HG03196 (cell line): ENCODE data around the gene MACROD2.

Source experiments
- ATAC-seq: cut with Tn5 transposase; IDR thresholded peaks from one replicate; pipeline ENCODE4 v1.9.1; 2021; ENCODE audit not compliant: unreplicated experiment

MACROD2 gene

DNA sequence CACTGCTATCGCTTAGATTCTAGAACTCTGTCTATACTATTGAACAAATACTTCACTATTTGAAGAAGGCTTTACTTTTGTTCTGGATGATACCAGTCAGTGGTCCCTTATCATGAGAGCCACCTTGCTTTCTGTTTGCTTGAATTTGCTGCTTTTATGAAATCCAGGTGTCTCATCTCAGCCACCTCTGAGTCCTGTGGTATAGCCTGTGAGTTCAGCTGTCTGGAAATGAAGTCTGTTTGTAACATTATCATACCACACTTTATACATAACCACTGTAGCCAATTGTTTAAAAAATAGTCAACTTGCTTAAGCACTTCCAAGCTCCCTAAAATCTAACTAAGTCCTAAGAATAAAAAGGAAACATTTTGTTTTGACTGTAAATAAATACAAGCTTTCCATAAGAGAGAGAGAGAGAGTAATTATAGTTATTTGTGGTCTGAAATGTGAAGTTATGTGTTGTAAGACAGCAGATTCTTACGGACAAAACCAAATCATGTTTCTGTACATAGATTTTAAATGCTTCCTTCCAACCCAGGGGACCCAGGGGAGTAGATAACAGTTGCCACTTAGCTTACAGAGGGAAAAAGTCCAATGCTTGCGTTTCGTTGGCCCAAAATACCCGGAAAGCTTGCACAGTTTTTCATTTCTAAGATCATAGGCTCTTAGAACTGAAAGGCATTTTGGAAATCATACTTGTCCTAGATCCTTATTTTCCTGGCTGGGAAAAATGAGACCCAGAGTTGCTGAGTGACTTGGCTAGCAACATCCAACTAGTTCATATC, 1449.9 kb downstream of the MACROD2 start:
- no peak for ATAC-seq

DNA sequence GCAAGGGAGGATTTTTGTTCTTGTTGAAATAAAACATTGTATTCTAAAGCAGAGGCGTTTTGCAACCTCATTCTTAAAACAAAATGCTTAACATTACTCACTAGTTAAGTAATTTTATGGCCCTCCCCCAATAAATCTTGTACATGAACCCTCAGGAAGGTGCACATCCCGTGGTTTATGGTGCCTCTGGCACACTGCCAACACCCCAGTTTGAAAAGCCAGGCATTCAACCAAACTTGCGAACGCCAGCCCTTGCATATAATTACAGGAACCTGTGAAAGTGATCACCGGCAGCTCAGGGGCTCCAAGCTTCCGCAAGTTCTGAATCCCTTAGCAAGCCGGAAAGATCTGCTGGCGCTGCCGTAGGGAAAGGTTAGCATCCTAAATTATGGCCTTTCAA, 1451.1 kb downstream of the MACROD2 start:
- no peak for ATAC-seq

DNA sequence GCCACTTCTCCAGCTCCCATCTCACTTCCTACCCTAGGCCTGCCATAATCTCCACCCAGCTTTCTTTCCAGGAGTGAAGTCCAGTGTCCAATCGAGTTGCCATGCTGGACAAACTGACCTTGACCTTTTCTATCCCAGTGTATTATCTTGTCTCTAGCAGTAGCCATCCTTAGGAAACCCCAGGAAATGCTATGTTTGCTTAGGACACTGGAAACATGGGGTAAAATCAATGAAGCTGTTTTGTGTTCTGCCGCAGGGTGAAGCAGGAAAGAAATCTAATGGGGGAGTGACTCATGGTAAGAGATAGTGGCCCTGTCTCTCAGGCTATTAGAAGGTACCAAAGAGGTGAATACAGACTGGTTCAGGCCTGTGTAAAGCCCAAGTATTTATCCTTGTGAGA, 1452.2 kb downstream of the MACROD2 start:
- no peak for ATAC-seq

DNA sequence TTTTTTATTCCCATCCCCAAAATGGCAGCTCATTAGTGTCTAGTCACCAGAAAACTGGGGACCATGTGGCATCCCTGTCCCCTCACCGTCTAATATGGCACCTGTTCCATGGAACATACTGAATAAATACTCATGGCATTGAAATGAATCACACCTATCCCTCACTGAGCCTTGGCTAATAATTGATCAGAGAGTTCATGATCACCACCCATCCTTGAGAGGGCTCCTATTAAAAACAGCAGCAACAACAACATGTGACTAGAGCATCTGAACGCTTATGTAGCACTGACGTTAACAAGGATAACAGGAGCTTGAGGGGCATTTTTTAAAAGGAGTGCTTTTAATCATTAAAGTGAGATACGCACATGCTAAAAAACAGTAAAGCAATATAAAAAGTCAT, 1453.7 kb downstream of the MACROD2 start:
- ATAC-seq, result no peak

DNA sequence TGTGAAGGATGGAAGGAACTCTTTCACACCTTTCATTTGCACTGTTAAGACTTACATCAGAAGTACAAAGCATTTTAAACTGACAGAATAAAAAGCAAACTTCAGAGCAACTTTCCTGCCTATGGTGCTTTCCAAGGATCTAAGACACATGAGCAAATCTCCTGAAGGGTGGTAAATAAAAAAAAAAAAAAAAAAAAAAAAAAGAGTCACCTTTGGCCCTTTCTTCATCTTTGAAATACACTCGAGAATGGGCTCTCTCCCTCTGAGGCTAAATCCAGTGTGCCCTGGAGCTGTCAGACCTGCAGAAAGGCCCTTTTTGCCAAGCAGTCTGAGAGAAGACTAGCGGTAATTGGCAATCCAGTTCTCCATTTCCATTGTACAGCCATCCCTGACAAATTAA, 1455.9 kb downstream of the MACROD2 start:
- no peak for ATAC-seq

DNA sequence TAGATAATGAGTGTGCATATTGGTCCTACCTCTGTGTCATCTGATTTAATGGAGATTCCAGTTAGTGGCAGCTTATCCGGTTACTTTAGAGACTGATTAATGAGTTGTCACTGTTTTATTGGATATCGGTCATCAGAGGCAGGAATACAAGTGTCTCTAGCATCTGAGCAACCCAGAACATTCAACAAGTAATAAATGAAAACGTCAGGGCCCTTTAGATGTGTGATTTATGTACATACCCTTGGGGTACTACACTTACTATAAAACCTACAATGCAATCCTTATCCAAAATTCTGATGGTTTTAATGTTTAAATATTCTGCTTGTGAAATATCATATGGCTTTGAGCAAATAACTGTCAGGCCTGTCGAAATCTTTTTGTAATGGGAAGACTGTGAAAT, 1460.0 kb downstream of the MACROD2 start:
- no peak for ATAC-seq

DNA sequence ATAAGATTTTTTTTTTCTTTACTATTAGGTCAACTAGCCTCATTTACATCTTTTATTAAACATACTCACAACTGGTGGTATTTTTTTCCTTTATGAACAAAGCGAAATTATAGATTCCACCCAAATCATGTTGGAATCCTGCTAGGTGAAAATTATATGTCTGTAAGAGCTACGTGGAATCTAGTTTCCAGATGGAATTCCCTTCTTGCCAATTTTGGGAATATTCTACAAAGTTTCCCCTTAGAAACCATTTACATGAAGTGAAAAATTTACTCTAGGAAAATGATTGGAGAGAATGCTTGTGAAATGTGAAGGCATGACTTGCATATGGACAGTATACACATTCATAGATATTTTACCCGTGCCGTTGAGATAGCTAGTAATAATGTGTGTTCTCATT, 1466.6 kb downstream of the MACROD2 start:
- no peak for ATAC-seq

DNA sequence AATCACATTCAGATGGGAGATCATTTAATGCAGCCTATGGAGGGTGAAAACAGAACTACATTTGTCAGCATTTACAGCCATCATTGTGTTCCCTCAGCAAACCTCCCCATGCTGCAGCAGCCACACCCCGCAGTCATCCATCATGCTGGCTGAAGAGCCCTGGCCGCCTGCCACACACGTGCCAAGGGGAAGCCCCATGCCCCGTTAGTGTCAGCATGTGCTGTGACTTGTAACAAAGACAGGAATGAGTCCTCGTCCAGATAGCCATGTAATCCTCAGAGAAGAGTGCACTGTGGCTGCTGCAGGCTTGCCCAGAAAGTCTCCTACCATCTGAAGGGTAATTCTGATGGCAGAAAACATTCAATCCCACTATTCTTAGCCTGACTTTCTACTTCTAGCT, 1480.2 kb downstream of the MACROD2 start:
- no peak for ATAC-seq

DNA sequence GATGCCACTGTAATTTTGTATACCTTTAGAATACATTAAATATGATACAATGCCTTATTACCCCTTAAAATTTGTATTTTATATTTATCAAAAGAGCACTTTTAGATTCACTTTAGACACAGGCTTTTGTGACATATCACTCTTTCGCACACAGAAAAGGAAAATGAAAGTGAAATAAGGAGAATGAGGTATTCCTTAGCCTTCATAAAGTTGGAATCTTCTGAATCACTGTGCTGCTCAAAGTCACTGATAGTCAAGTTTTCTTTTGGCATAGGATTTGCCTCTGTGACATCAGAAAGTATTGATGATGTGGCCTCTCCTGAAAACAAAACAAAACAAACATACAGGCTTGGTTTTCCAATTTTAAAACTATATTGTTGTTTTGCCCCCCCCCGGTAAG, 1480.9 kb downstream of the MACROD2 start:
- ATAC-seq, result no peak

DNA sequence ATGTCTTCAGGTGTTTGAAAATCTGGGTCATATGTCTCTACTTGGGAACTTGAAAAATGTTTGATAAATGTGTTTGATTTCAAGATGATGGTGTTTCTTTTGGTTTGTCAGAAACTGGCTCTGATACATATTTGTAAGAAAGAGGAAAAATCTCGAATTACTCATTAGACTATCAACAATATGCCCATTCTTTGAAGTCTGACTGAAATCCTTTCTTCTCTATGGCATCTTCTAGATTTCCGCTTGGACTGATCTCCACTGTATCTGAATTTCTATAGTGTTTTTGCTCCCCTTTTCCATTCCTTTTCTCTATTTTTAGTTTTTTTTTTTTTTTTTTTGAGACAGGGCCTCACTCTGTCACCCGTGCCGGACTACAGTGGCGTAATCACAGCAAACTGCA, 1481.5 kb downstream of the MACROD2 start:
- no peak for ATAC-seq

DNA sequence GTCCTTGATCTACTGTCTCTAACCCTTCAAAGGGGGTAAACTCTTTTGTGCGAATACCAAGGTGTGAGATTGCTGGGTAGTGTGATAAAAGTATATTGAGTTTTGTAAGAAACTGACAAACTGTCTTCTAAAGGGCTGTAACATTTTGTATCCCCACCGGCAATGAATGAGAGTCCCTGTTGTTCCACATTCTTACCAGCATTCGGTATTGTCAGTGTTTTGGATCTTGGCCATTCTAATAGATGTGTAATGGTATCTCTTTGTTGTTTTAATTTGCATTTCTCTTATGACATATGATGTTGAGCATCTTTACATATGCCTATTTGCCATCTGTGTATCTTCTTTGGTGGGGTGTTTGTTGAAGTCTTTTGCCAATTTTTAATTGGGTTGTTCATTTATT, 1487.2 kb downstream of the MACROD2 start:
- no peak for ATAC-seq

DNA sequence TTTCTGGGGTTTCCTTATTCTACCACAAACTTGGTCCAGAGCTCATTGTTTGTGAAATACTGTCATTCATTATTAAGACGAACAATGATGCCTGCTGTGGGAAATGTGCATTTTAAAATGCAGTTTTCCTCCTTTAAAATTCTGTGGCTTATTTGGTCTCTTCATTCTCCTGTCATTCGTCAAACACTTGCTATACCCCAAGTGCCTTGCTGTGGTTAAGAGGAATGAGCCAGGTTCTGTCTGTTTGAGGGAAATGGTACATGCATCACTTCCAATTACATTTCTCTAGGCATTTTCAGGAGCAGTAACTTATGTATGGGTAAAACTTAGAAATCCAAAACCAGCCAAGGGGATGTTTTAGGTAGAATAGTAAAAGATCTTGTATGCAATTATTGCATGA, 1490.2 kb downstream of the MACROD2 start:
- no peak for ATAC-seq

DNA sequence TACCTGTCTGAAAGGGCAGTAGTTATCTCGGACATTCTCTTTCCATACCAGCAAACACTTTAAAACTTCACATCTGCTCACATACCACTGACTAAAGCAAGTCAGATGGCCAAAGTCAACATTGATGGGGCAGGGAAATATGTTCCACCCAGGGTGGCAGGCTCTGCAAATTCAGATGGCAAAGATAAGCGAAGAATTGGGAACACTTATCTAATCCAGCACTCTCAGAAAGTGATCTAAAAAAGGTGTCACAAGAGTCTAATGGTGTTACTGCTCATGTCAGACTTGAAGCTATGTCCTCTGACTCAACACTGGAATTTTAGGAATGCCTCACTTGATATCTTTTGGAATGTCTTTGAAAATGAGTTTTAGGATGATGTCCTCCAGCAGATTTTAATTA, 1491.7 kb downstream of the MACROD2 start:
- no peak for ATAC-seq

DNA sequence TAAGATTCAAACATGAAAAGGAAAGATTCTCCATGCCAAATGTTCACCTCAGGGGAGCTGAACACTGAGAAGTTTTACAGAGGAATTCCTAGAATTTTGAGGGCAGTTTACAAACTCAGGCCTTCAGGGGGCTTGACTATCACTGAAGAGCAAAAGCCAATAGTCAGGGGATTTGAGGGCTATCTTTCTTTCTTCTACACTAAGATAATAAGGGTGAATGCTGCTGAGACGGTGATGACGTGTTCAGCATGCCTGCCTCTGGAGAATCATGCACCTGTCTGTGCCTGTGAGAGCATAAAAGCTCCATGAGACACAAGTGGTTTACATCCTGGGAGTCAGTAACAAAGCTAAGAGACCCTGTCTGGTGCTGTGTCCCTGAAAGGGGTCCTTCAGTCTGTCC, 1492.4 kb downstream of the MACROD2 start:
- no peak for ATAC-seq

DNA sequence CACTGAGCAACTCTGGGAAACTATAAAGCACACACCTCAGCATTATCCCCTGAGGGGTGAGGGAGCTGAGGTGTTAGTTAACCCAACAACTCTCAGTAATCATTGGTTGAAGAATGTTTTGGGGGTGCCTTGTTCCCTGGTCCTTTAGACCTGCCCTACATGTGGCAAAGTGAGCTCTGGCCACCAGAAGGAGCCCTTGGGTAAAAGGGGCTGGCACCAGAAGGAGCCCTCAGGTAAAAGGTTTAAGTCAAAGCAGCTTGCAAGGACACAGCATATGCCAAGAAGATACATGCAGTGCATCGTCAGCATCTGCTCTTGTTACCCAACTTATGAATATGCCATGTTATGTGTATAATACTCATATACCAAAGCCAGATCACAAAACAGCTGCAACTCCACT, 1496.3 kb downstream of the MACROD2 start:
- no peak for ATAC-seq

DNA sequence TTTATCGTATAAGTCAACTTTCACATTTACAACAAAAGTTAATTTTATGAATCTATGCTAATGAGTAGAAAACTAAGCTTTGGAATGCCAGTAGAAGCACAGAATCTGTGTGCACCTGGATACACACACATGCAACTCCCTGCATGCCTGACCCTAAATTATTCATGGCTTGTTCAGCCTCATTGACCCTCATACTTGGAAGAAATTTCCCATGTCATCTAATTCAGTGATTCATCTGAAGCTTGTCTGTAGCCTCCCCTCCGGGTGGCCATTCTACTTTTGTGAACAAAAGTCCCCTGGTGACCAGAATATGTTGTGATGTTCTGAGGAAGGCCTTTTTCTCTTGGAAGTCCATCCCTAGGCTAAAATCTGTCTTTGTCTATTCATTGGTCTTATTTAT, 1499.5 kb downstream of the MACROD2 start:
- ATAC-seq, result no peak

DNA sequence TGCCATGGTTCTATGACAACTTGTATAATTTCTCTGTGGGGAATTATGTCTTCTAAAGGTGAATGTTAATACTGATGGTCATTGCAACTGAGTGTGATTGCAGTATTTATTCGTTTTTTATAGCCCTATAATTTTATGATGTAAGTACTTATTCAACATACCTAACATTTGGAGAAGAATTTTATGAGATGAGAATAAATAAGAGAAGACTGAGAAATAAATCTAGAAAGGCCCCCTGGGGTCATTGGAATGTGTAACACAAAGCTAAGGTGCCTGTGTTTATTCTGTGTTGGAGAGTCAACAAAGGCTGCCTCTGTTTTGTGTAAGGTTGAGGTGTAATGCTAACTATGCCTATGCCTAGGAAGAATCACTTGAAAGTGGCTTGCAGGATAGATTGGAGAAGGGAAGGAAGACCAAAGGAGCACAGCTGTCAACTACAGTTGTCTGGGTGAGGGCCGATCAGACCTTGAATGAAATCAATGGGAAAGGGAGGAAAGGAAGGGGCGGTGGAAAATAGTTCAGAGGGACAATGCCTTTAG, 1501.3 kb downstream of the MACROD2 start:
- no peak for ATAC-seq

DNA sequence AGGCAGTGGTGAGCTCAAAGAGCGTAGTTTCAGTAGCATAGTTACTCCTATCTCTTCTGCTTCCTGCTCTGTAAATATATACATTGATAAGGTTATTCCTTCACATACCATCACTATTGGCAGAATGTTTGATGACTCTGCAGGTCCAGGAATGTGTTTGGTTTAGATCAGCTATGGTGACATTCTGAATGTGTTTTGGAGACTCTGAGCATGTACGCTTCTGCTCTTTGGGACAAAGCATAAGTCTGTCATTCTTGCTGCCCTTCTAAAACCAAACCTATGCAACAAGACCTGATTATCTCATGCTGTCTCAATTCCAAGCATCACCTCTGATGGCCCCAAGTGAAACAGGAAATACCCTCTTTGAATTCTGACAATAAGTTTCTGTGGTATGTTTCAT, 1503.6 kb downstream of the MACROD2 start:
- ATAC-seq, result no peak

DNA sequence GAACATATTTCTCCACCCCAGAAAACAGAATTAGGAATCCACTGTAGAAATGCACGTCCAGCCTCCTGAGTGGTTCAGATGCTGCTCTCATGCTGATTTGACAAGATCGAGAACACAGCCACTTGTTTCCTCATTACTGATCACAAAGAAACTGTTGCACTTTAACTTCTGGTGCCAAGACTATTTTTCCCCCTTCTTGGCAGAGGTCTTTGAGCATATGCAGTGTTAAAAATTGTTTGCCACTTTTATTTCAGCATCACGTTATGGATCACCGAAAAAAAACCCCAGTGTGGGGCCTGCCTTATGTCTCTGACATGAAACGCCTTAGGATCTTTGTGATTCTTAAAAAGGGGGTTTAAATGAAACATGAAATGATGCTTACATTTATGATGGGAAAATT, 1511.0 kb downstream of the MACROD2 start:
- ATAC-seq, result no peak

DNA sequence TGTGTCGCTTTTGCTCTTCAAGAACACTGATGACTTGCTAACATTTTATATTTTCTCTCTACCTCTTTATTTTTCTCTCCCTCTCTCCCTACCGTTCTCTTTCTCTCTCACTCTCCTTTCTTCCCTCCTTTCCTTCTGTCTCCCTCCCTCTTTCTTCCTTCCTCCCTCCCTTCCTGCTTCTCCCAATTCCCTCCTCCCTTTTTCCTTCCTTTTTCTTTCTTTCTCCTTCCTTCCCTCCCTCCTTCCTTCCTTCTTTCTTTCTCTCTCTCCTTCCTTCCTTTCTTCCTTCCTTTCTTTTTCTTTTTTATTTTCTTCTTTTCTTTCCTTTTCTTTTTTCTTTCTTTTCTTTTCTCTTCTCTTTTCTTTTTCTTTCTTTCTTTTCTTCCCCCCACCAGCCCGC, 1511.8 kb downstream of the MACROD2 start:
- no peak for ATAC-seq

DNA sequence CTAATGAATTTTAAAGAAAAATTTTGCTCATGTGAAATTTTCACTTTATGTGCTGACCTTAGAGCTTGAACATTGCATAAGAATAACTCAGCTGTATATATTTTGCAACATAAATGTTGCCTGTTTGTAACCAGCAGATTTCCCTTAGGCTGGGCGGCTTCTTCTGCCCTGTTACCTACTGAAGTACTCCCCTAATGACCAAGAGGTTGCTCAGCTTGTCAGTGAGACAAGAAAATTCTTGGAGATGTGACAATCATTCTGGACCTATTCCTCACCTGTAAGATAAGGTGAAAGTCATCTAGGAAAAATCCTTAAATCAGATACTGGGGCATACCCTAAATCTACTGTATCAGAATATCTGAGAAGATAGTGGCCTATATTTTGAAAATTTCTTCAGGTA, 1516.2 kb downstream of the MACROD2 start:
- no peak for ATAC-seq

DNA sequence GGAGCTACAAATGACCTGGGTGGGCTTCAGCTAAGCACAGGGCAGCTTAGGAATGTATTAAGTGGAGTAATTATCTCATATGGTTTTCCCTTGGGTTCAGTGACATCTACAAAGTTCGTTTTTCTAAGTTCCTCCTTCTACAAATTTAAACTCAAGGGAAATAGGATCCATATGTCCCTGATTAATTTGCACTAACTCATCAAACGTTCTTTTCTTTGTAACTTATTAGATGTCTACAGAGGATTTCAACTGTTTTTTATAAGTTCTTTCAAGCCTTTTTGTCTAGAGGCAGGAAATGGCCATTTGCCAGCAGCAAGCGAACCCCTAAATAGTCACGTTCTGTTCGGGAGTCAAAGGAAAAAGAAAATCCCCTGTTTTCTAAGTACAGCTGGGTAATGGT, 1517.6 kb downstream of the MACROD2 start:
- no peak for ATAC-seq

DNA sequence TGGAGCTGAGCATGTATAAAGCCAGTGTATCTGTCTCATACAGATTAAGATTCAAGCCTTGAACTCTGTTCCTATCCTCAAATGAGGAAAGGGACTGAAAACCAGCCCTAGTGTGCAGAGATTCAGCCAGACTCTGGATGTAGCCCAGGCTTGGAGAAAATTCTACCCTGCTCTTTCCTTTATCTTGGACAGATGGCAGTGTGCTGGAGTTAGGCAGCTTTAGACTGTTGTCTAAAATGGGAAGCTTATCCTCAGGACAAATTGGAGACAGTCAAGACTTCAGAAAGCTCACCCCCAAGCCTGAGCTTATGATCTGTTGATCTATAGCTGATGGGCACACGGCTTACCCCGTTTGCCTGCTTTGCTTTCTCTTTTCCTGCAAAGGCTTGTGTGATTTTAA, 1520.4 kb downstream of the MACROD2 start:
- no peak for ATAC-seq
